NCI-H128 (cell line): ENCODE measurements around the gene PDE3B.
"Not testable (repeated sequence)": the region's sequence is repeated elsewhere in the genome, so short reads cannot be mapped to it uniquely, and the experiment has no call there.

Experiments used
- DNase-seq: peaks from one replicate; lab custom pipeline; 2025; ENCODE audit not compliant: unreplicated experiment; lab: John Stamatoyannopoulos, UW

Gene PDE3B

DNA sequence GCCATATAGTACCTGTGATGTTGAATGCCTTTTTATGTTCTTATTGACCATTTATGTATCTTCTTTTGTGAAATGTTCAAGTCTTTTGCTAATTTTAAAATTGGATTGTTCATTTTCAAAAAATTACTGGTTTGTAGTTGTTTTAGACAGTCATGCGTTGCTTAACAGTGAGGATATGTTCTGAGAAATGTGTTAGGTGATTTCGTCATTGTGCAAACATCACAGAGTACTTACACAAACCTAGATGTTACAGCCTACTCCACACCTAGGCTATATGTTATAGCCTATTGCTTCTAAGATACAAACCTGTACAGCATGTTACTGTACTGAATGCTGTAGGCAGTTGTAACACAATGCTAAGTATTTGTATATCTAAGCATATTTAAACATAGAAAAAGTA is 32.5 kb downstream of the PDE3B start:
- no peak for DNase-seq

GRCh38 chr11:14677146-14677545 is 33.5 kb downstream of the PDE3B start:
- no peak for DNase-seq

DNA sequence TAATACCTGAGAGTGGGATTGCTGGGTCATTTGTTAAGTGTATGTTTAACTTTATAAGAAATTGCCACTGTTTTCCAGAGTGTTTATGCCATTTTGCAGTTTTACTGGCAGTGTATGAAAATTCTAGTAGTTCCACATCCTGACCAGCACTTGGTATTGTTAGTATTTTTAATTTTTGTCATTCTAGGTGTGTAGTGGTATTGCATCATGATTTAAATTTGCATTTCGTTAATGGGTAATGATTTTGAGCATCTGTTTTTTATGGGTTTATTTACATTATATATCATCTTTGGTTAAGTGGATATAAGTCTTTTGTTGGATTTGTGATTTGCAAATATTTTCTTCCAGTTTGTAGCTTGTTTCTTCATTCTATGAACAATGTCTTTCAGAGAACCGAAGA is 34.7 kb downstream of the PDE3B start:
- no peak for DNase-seq

- DNase-seq: no peak
These were observed 36.1 kb downstream of the PDE3B start for GRCh38 chr11:14679662-14680061.

GRCh38 chr11:14684234-14684915 is 40.8 kb downstream of the PDE3B start:
- not testable (repeated sequence) for DNase-seq

- no peak for DNase-seq
These were observed 43.9 kb downstream of the PDE3B start for GRCh38 chr11:14687456-14687855.

DNA sequence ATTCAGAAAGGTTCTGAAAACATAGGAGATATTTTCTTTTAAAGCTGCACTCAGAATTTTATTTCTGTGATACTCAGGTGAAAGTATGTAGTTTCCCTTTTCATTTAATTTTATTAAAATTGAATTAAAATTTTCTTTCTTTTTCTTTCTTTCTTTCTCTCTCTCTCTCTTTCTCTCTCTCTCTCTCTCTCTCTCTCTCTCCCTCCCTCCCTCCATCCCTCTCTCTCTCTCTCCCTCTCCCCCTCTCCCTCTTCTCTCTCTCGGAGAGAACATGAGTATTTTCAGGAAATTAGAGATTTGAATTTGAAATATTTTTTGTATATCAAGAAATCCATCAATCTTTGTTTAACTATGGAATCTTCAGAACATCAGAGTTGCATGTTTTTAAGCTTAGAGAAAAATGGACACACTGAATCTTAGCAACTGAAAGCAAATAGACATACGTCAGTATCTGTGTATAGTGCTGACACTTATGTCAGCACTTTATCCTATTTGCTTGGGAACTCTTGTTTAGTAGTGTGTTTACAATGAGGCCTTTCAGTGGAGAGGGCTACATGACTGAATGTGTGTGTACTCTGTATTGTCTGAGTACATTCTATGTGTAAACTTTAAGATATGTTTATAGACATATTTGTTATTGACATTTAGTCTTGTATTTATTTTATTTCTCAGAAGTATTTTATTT is 44.5 kb downstream of the PDE3B start:
- no peak for DNase-seq

- not testable (repeated sequence) for DNase-seq
These were observed 52.1 kb downstream of the PDE3B start for GRCh38 chr11:14695656-14696055.

- no peak for DNase-seq
These were observed 55.2 kb downstream of the PDE3B start for GRCh38 chr11:14698771-14699170.

DNA sequence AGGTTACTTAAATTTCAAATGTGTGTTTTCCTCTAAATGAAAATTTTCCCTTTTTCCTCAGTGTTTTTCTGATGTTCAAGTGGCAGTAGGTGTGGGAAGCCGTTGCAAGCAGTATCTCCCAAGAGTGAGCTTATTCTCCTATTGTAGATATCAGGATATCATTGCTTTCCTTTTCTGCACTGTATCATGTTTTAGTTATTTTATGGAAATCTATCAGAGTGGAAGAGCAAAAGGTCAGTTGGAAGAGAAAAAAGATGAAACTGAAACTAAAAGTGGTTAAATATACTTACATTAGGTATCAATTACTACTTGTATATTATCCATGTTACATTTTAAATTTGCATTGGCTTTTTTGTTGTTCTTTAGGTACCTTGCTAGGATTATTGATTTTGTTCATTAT is 57.0 kb downstream of the PDE3B start:
- no peak for DNase-seq

GRCh38 chr11:14702760-14703159 is 59.2 kb downstream of the PDE3B start:
- no peak for DNase-seq

GRCh38 chr11:14703731-14704130 is 60.1 kb downstream of the PDE3B start:
- DNase-seq: no peak

GRCh38 chr11:14705067-14705466 is 61.5 kb downstream of the PDE3B start:
- DNase-seq: no peak

- DNase-seq: no peak
These were observed 70.1 kb downstream of the PDE3B start for GRCh38 chr11:14713496-14714244.

DNA sequence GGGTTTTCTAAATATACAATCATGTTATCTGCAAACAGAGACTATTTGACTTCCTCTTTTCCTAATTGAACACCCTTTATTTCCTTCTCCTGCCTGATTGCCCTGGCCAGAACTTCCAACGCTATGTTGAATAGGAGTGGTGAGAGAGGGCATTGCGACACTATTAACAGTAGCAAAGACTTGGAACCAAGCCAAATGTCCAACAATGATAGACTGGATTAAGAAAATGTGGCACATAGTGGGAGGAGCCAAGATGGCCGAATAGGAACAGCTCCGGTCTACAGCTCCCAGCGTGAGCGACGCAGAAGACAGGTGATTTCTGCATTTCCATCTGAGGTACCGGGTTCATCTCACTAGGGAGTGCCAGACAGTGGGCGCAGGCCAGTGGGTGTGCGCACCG is 72.1 kb downstream of the PDE3B start:
- DNase-seq: not testable (repeated sequence)

DNA sequence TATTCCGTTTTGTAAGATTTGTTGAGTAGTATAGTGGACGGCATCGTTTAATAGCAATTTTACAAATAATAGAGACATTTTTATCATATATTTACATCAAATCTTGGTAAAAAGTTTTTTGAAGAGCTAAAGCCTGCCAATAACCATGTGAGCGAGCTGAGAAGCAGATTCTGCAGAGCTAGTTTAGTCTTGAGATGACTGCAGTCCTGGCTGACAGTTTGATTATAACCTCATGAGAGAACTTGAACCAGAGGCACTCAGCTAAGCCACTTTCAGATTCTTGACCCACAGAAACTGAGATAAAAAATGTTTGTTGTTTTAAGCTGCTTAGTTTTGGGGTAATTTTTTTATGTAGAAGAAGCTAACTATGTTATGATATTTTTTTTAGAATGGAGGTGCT is 78.9 kb downstream of the PDE3B start:
- no peak for DNase-seq

- DNase-seq: no peak
These were observed 81.5 kb downstream of the PDE3B start for GRCh38 chr11:14725150-14725549.

GRCh38 chr11:14727215-14727614 is 83.6 kb downstream of the PDE3B start:
- no peak for DNase-seq

GRCh38 chr11:14727746-14728145 is 84.1 kb downstream of the PDE3B start:
- no peak for DNase-seq

GRCh38 chr11:14740539-14740938 is 96.9 kb downstream of the PDE3B start:
- not testable (repeated sequence) for DNase-seq

DNA sequence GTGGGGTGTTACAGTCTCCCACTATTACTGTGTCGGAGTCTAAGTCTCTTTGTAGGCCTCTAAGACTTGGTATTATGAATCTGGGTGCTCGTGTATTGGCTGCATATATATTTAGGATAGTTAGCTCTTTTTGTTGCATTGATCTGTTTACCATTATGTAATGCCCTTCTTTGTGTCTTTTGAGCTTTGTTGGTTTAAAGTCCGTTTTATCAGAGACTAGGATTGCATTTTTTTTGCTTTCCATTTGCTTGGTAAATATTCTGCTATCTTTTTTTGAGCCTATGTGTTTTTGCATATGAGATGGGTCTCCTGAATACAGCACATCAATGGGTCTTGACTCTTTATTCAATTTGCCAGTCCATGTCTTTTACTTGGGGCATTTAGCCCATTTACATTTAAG is 97.6 kb downstream of the PDE3B start:
- no peak for DNase-seq
